Breast epithelium (tissue), 4 donors: ENCODE results near the gene CIB4. TPM values are rescaled to one million over a fixed set of nuclear protein-coding genes. Genes with fewer than 3 reads are reported as not detected.

Experiments
- DNase-seq, 2 donors: peaks; one replicate each; pipeline ENCODE4 v3.0.0-alpha.2; 2019; ENCODE audit warnings: low spot score in 2 of 2
- H3K27ac ChIP-seq, 2 donors: fragments of 200-600 bp; sonication (generic) in 1 of 2; one replicate each; pipeline ENCODE4 v1.5.1; 2016 to 2019; ENCODE audit warnings: mild to moderate bottlenecking in 1 of 2
- H3K27me3 ChIP-seq, 2 donors: fragments of 200-600 bp; sonication (generic) in 1 of 2; one replicate each; pipeline versions ENCODE4 v1.5.1 to v1.6.0; 2017 to 2019; ENCODE audit warnings: control low read depth in 1 of 2, mild to moderate bottlenecking in 1 of 2
- H3K36me3 ChIP-seq: fragments of 200-600 bp; one replicate; pipeline ENCODE4 v1.5.1; 2019
- H3K4me1 ChIP-seq, 2 donors: fragments of 200-600 bp; sonication (generic); one replicate each; pipeline ENCODE4 v1.5.1; 2016 to 2019; ENCODE audit warnings: control low read depth in 1 of 2
- H3K4me3 ChIP-seq, 3 donors: fragments of 200-600 bp; sonication (generic); 1 replicate in 2 of 3; 2 replicates in 1 of 3; pipeline ENCODE4 v1.5.1; 2016 to 2019; ENCODE audit warnings: mild to moderate bottlenecking in 3 of 3, moderate library complexity in 2 of 3
- H3K9me3 ChIP-seq, 2 donors: fragments of 200-600 bp; sonication (generic) in 1 of 2; one replicate each; pipeline ENCODE4 v1.5.1; 2016 to 2019; ENCODE audit warnings: control low read depth in 1 of 2
- POLR2A ChIP-seq: fragments of 450-650 bp; IDR thresholded peaks from one replicate; pipeline ENCODE4 v1.6.1; 2016; ENCODE audit warnings: antibody characterized with exemption, mild to moderate bottlenecking, moderate library complexity
- POLR2AphosphoS5 ChIP-seq, 3 donors: sonication (generic); formaldehyde crosslinking; IDR thresholded peaks; one replicate each; pipeline ENCODE4 v1.6.1; 2017; ENCODE audit warnings: antibody characterized with exemption in 3 of 3
- intact Hi-C: fragments of 100-400 bp; cut with DNase I; formaldehyde crosslinking; loops from one replicate; pipeline ENCODE4 v1.15.1; 2023; ENCODE audit warnings: low total_unique reads
- total RNA-seq, 3 donors: library from RNA; depleted of rRNA; stranded (reverse); fragments of >200 nt; gene quantifications; one replicate each; pipeline ENCODE4 v1.1.0, GENCODE V29; 2016
- TF ChIP-seq, protein P1 (sequence below), 3 donors: fragments of 450-650 bp; IDR thresholded peaks; one replicate each; pipeline ENCODE4 v1.5.1; 2016 to 2017; ENCODE audit warnings: antibody characterized with exemption in 3 of 3, mild to moderate bottlenecking in 3 of 3, moderate library complexity in 3 of 3

CIB4 gene
- total RNA-seq, 3 donors from 2014 or later = not detected

DNA sequence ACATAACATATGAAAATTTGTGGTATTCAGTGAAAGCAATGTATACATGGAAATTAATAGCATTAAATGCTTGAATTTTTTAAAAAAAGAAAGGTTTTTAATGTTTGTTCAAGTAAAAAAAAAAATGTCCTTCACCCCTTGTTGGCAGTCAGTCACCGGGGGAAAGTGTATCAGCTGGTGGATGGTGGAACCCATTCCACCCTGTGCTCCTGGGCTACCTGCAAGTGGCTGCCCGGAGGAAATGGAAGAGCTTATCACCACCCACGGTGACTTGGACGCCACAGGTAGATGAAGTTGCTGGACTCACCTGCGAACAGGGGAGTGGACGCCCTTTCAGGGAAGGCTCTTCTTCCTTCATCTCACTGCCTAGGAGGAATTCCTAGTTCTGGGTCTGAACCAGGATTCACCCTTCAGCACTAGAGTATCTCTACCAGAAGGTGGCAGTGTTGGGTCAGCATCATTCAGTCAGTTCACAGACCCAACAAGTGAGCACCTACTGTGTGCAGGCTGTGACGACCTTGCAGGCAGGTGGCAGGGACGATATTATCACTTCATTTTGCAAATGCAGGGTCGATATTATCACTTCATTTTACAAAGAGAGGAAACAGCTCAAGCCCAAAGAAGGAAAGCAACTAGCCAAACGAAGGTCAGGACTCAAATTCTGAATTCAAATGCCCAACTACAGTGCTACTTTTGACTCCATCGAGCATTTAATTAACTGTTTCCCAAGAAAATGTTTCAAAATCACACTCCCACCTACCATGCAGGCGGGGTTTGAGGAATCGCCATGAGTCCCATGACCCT, 35.8 kb downstream of the CIB4 start:
- Histone ChIP-seq H3K36me3 (no peaks in the 10 kb centered on the region), H3K4me1 (peaks cover 0 to 7% of the 10 kb centered on the region in 2 donors), H3K4me3 (no peak overlapping the region), H3K27me3 (no peaks in the 10 kb centered on the region), H3K27ac (peak overlapping the region in 1 of 2 donors; percentile 63), H3K9me3 (no peaks in the 10 kb centered on the region)
- peak in 1 of 2 donors; percentile 24 for DNase-seq
- intact Hi-C loops = loop anchor here (5.0 kb wide), 1 partner anchor 137 kb away; no protein-coding TSS in a partner anchor
- TF ChIP-seq POLR2AphosphoS5 (IDR thresholded peaks at IDR 0.05) = no peak
- TF ChIP-seq, protein P1, sequence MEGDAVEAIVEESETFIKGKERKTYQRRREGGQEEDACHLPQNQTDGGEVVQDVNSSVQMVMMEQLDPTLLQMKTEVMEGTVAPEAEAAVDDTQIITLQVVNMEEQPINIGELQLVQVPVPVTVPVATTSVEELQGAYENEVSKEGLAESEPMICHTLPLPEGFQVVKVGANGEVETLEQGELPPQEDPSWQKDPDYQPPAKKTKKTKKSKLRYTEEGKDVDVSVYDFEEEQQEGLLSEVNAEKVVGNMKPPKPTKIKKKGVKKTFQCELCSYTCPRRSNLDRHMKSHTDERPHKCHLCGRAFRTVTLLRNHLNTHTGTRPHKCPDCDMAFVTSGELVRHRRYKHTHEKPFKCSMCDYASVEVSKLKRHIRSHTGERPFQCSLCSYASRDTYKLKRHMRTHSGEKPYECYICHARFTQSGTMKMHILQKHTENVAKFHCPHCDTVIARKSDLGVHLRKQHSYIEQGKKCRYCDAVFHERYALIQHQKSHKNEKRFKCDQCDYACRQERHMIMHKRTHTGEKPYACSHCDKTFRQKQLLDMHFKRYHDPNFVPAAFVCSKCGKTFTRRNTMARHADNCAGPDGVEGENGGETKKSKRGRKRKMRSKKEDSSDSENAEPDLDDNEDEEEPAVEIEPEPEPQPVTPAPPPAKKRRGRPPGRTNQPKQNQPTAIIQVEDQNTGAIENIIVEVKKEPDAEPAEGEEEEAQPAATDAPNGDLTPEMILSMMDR (IDR thresholded peaks at IDR 0.05) = peak; percentile 36 to 87 (median 85)

DNA sequence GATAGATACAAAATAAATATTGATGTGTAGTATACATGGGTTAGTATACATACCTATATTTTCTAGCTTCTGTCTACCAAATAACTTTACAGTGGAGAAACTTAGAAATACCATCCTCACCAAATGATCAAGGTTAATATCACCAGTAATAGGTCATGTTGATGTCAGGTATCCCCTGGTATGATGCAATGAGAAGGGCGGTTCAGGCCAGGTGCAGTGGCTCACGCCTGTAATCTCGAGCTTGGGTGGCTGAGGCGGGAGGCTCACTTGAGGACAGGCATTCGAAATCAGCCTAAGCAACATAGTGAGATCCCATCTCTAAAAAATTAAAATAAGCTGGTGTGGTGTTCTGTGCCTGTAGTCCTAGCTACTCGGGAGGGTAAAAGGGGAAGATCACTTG, 38.6 kb downstream of the CIB4 start:
- Histone ChIP-seq H3K27ac (no peak overlapping the region), H3K4me3 (no peak overlapping the region), H3K4me1 (peaks cover 0 to 7% of the 10 kb centered on the region in 2 donors), H3K9me3 (no peaks in the 10 kb centered on the region), H3K27me3 (no peaks in the 10 kb centered on the region), H3K36me3 (no peaks in the 10 kb centered on the region)
- TF ChIP-seq POLR2AphosphoS5 (IDR thresholded peaks at IDR 0.05) (no peak), POLR2A (no peak)
- TF ChIP-seq, protein P1 (IDR thresholded peaks at IDR 0.05) = no peak
- intact Hi-C loops = no loop called here
- no peak for DNase-seq

DNA sequence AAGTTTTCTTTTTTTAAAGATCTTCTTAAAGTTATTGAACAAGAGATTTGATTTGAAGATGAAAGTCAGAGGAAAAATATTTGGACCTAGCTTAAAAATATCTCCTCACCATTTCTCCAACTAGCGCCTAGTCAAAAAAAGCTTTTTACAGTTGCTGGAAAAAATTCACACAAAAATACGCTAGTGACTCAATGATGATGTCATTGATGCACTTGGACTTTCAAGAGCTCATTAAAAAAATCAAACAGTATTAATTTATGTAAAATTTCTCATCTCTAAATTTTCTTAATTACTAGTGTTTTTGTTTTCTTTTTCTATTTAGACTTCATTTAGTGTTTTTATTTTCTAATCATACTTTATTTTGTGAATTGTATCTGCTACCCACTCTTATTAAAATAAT, 41.8 kb downstream of the CIB4 start:
- intact Hi-C loops = no loop called here
- Histone ChIP-seq H3K4me1 (no peaks in the 10 kb centered on the region), H3K9me3 (no peaks in the 10 kb centered on the region), H3K27me3 (peaks cover 0 to 15% of the 10 kb centered on the region in 2 donors), H3K36me3 (no peaks in the 10 kb centered on the region), H3K4me3 (no peak overlapping the region), H3K27ac (no peak overlapping the region)
- DNase-seq = no peak
- TF ChIP-seq POLR2AphosphoS5 (IDR thresholded peaks at IDR 0.05) (no peak), POLR2A (no peak)
- TF ChIP-seq, protein P1 (IDR thresholded peaks at IDR 0.05) = no peak

DNA sequence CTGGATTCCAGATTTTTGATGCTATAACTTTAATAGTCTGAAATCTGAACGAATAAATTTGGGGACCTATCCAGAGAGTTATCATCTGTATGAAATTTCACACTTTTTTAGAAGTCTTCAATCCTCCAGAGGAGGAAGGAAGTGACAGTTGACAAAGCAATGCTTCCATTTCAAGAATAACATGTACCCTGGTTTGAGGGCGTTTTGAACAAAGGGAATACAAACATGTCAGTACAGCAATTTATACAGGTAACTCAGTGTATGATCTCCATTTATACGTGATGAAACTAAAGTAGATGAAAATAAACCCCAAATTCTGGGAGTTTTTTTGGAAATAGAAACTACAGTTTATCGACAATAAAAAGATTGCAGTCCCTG, 42.2 kb downstream of the CIB4 start:
- TF ChIP-seq POLR2A (no peak), POLR2AphosphoS5 (IDR thresholded peaks at IDR 0.05) (no peak)
- TF ChIP-seq, protein P1 (IDR thresholded peaks at IDR 0.05) = no peak
- Histone ChIP-seq H3K27ac (no peak overlapping the region), H3K9me3 (no peaks in the 10 kb centered on the region), H3K27me3 (peaks cover 0 to 17% of the 10 kb centered on the region in 2 donors), H3K4me1 (no peaks in the 10 kb centered on the region), H3K4me3 (no peak overlapping the region), H3K36me3 (no peaks in the 10 kb centered on the region)
- intact Hi-C loops = no loop called here
- no peak for DNase-seq

DNA sequence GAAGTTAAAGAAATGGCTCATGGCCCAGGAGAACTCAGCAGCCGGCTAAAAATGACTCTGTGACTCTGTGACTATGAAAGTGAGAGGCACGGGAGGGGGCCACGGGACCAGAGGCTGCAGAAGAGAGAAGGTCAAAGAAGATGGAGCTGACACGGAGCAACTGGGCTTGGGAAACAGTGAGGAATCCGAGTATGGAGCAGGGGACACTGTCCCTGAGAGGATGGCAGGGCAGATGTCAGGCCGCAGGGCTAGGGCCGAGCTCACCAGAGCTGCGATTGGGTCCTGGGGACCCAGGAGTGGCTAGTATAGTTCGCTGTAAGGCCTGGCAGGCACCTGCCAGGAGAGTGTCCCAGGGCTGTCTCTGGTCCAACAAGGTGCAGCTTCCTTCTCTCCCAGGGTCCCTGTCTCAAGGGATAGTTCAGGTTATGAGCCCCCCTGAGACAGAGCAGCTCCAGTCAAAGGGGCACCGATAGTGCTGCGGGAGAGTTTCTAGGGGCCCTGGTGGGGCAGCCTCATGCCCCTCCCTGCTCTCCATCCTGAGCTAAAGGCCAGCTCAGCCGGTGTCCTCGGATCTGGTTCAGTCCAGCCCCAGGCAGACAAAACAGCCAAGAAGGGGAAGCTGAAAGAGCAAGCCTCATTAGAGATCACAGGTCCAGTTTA, 42.7 kb downstream of the CIB4 start:
- intact Hi-C loops = no loop called here
- Histone ChIP-seq H3K27me3 (peaks cover 0 to 17% of the 10 kb centered on the region in 2 donors), H3K9me3 (no peaks in the 10 kb centered on the region), H3K4me1 (no peaks in the 10 kb centered on the region), H3K27ac (no peak overlapping the region), H3K4me3 (no peak overlapping the region), H3K36me3 (no peaks in the 10 kb centered on the region)
- DNase-seq = no peak
- TF ChIP-seq, protein P1 (IDR thresholded peaks at IDR 0.05) = no peak
- TF ChIP-seq POLR2AphosphoS5 (IDR thresholded peaks at IDR 0.05) = no peak
- no peak for TF ChIP-seq POLR2A
